GM21390 (cell line): ENCODE data around the gene FIBCD1.

Experiments
- ATAC-seq: cut with Tn5 transposase; IDR thresholded peaks from one replicate; pipeline ENCODE4 v1.9.1; 2021; ENCODE audit not compliant: unreplicated experiment

The FIBCD1 gene

GRCh38 chr9:130884111-130884531 is 54.9 kb downstream of the FIBCD1 start:
- ATAC-seq: no peak

- no peak for ATAC-seq
These were observed 55.6 kb downstream of the FIBCD1 start for GRCh38 chr9:130883479-130883878.

DNA sequence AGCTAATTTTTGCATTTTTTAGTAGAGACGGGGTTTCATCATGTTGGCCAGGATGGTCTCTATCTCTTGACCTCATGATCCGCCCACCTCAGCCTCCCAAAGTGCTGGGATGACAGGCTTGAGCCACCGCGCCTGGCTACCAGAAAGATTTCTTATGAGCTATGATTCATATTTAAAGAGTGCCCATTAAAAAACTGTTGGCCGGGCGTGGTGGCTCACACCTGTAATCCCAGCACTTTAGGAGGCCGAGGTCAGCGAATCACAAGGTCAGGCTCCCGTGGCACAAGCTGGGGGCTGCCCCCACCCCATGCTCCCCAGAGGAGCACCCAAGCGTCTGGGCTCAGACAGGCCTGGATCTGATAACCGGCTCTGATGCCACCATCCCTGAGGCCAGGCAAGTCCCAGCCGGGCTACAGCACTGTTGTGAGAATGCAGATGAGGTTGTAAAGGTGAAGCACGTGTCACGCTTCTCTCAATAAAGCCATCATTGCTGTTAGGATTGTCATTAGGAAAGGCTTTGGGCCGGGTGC is 56.3 kb downstream of the FIBCD1 start:
- no peak for ATAC-seq

- no peak for ATAC-seq
These were observed 57.5 kb downstream of the FIBCD1 start for GRCh38 chr9:130881516-130881915.

DNA sequence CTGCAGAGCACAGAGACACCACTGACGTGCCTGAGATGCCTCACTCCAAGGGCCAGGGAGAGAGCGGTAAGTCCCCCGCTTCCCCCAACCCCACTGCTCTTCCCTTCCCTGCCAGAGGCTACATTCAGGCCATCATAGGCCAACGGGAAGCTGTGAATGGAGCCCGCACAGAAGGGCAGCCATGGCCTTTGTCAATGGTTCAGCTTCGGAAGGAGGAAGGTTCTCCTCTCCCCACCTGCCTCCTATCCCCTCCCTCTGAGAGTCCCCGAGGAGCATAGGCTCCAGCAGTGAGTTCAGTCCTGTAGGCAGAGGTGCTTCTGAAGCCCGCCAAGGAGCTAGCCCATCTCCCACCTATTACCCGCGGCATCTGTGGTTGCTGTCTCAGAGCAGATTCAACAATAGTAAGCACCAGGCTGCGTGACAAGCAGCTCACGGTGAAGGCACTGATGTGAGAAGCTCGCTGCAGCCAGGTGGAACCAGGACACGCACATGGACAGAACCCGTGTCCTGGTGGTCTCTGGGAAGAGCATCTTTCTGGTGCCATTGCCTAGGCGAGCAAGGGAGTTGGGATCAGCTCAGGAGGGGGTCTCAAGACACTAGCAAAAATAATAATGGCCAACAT is 58.3 kb downstream of the FIBCD1 start:
- ATAC-seq: no peak

DNA sequence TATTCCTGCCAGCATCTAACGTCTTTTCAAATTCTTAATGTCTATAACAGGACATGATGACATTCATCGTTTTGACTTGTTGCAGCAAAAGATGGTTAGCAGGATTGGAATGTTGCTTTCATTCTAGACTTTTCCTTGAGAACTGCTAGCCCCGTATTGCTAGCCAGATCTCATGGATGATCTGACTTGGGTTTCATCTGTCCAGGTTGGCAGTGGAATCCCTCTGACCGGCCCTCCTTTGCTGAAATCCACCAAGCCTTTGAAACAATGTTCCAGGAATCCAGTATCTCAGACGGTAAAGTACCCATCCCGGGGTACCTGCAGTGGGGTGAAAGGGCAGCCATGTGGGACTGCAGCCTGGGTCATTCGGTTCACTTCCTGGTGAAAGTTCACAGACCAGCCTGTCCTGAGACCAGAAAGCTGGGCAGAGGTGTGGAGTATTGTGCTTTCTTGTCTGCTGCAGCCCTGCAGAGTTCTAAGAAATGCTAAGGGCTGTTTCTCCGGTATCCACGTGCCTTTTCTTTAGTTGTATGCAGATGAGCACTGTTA is 59.1 kb downstream of the FIBCD1 start:
- no peak for ATAC-seq

DNA sequence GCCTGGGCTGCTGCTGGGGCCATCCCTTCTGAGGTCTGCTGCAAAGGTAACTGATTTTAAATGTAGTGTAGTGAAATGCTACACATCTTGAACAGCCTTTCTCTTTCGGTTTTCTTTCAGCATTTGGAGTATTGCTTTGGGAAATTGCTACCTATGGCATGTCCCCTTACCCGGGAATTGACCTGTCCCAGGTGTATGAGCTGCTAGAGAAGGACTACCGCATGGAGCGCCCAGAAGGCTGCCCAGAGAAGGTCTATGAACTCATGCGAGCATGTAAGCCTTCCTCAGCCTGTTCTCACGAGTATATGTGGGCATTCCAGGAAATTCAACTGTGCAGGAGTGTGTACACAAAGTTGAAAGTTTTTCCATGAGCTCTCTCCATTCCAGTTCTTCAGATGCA is 60.8 kb downstream of the FIBCD1 start:
- ATAC-seq: no peak

GRCh38 chr9:130877300-130877699 is 61.7 kb downstream of the FIBCD1 start:
- no peak for ATAC-seq

DNA sequence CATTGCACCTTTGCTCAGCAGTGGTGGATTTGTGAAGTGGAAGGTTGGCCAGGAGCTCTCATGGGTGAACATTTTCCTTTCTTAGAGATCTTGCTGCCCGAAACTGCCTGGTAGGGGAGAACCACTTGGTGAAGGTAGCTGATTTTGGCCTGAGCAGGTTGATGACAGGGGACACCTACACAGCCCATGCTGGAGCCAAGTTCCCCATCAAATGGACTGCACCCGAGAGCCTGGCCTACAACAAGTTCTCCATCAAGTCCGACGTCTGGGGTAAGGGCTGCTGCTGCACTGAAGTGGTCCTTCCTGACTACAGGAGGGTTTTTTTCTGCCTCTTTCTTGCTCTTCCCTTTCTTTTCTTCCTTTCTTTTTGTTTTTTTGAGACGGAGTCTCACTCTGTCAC is 64.3 kb downstream of the FIBCD1 start:
- ATAC-seq: no peak

DNA sequence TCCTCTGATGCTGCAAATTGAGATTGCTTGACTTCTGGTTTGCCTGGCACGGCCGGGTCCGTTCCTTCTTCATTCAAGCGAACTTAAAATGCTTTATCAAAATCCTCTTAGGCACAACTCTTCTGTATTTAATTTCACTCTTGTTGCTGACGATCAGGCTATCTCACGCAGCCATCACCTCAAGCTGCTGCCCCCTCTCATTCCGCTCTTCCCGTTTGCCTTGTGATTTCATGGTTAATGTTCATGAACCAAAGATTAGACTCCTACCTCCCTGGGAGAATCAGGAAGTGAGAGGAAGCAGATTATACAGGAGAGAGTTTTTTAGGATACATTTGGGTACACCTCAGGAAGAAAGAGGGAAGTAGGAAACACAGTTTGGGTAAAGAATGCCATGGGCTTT is 65.1 kb downstream of the FIBCD1 start:
- ATAC-seq: no peak

DNA sequence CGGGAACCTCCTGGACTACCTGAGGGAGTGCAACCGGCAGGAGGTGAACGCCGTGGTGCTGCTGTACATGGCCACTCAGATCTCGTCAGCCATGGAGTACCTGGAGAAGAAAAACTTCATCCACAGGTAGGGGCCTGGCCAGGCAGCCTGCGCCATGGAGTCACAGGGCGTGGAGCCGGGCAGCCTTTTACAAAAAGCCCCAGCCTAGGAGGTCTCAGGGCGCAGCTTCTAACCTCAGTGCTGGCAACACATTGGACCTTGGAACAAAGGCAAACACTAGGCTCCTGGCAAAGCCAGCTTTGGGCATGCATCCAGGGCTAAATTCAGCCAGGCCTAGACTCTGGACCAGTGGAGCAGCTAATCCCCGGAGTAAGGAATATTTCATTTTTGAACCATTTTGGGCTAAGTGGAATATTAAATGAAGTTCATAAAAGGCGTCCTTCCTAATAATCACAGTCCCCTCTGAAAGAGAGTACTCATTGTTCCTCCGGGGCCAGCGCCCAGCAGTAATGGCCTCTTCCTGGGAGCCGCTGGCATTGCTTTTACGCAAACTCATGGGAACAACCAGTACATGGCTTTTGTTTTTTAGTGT is 66.0 kb downstream of the FIBCD1 start:
- ATAC-seq: no peak

GRCh38 chr9:130872508-130872907 is 66.5 kb downstream of the FIBCD1 start:
- ATAC-seq: no peak

- ATAC-seq: no peak
These were observed 67.0 kb downstream of the FIBCD1 start for GRCh38 chr9:130872093-130872492.

DNA sequence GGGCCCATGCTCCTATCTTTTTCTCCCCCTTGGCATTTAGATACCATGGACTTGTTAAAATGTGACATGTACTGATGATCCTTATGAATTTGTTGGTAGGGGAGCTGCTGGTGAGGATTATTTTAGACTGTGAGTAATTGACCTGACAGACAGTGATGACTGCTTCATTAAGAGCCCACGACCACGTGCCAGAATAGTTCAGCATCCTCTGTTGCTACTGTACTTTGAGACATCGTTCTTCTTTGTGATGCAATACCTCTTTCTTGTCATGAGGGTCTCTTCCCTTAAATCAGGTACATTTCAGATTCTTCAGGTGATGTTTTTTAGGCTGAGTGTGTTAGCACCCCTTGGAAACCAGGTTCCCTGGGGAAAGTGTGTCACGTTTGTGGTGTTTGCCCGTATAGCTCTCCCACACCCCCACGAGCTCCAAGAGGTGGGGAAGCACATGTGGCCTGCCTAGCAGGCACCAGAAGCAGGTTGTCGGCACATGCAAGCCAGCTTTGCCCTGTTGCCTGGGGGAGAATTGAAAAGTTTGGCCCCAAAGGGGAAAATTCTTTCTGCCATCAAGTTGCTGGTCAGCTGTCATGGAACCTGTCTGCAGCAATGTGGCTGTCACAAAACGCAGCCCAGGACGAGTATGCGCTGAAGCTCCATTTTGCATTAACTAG is 67.5 kb downstream of the FIBCD1 start:
- no peak for ATAC-seq

DNA sequence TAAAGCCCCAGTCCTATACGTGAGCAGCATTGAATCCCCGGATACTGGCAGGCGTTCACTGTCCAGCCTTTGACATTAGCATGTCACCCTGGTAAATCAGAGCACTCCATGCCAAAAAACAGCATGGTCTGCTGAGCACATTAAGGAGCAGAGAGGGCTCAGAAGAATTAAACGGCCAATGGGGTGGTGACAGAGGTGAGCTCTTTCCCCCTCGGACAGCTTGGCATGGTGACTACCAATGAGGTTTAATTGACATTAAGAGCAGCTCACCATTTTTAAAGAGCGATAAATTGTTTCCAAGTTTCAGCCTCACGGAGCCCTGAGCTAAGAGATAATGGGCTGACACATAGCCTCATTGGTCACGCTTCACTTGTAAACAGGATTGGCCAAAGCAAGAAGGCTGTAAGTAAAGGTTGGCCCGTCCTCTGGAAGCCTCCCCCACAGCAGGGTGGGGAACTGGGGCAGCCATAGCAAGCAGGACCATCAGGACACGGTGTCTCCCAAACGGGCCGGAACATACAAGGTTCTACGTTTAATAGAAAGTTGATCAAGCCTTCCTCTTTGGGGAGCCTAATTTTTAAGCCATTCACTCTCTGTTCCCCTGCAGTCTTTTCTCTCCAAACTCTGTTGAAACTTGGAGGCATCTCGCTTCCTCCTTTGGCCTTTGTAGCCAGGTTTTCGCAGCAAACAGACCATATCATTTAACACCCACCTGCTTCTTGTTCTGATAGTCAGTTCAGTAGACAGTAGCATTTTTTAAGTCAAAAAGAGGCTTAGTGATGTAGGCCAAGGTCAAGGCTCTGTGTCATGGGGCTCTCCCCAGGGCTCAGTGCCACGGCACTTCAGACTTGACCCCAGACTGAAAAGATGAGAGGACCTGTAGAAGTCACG is 68.3 kb downstream of the FIBCD1 start:
- ATAC-seq: no peak

DNA sequence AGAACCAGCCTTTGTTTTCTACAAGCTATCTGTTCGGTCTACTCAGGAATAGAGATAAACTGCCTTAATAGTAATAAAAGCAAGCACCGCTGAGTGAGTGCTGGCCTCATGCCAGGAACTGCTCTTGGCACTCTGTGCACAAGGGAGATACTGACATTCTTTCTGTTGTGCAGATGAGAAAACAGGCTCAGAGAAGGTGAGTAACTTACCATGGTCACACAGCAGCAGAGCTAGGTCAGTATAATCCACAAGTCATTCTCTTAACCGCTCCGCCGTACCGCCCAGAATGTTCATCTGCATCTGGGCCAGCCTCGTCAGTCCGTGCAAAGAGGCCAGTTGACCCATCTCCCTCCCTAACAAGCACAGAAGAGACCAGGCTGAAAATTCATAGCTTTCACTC is 69.8 kb downstream of the FIBCD1 start:
- ATAC-seq: no peak

GRCh38 chr9:130868230-130868629 is 70.8 kb downstream of the FIBCD1 start:
- no peak for ATAC-seq

DNA sequence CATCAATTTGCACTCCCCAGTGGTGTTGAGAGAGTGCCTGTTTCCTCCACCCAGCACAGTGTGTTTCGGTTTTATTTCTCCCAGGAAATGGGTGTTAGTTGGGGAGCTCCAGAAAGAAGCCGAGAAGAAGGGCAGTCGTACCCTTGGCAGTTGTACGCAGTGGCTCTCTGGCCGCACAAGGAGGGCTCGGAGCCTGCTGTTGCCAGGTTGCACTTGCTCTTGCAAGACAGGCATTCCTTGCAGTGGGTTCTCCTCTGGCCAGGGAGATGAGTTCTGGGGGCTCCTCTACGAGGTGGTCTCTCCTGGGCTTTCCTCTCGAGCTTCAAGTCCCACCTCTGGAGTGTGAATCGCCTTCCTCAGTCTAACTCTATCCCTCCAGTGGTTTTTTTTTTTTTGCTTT is 71.5 kb downstream of the FIBCD1 start:
- no peak for ATAC-seq

GRCh38 chr9:130866474-130866965 is 72.5 kb downstream of the FIBCD1 start:
- ATAC-seq: no peak

GRCh38 chr9:130865921-130866320 is 73.1 kb downstream of the FIBCD1 start:
- no peak for ATAC-seq

DNA sequence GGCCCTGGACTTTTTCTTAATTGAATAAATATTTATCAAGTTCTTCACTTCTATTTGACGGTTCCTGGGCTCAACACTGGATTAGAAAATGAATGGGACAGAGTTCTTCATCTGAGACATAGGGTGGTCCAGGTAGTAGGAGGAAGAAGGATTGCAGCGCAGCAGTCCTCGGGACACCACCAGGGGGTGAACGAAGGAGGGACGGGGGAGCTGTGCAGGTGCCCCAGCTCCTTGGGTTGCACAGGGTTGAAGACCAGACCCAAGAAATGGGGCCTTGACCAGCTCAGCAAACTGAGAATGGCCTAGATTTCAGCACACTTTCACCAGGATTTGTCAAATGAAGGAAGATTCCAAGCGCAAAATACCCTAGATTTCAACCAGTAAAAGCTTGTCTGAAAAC is 74.5 kb downstream of the FIBCD1 start:
- ATAC-seq: no peak
